Lung (tissue), 12 donors: ENCODE results near the gene NTNG2. TPM values are rescaled to one million over a fixed set of nuclear protein-coding genes. Genes with fewer than 3 reads are reported as not detected.

Experiments used
- ATAC-seq: fragments of 200-7000 bp; cut with Tn5 transposase; one replicate; pipeline ENCODE4 v1.9.1; 2020; ENCODE audit warnings: moderate number of reproducible peaks; ENCODE audit not compliant: insufficient read depth, low FRiP score
- DNase-seq, 3 donors: peaks; one replicate each; pipeline ENCODE4 v3.0.0-alpha.2; 2013 to 2017
- H3K27ac ChIP-seq, 2 donors: one replicate each; pipeline ENCODE4 v1.5.1; 2013; ENCODE audit warnings: mild to moderate bottlenecking in 2 of 2, moderate library complexity in 2 of 2, control low read depth in 1 of 2, inconsistent platforms in 1 of 2, low read depth in 1 of 2, low read length in 1 of 2
- H3K27me3 ChIP-seq, 3 donors: one replicate each; pipeline ENCODE4 v1.5.1; 2013; ENCODE audit warnings: low read length in 2 of 3; ENCODE audit not compliant: control insufficient read depth in 3 of 3, insufficient read depth in 3 of 3
- H3K36me3 ChIP-seq, 4 donors: one replicate each; pipeline ENCODE4 v1.5.1; 2013; ENCODE audit warnings: low read length in 4 of 4, mild to moderate bottlenecking in 1 of 4, moderate library complexity in 1 of 4; ENCODE audit not compliant: control insufficient read depth in 4 of 4, insufficient read depth in 4 of 4
- H3K4me1 ChIP-seq, 5 donors: one replicate each; pipeline ENCODE4 v1.5.1; 2013; ENCODE audit warnings: low read length in 5 of 5, mild to moderate bottlenecking in 2 of 5, moderate library complexity in 1 of 5; ENCODE audit not compliant: control insufficient read depth in 5 of 5, insufficient read depth in 5 of 5
- H3K4me3 ChIP-seq: one replicate; pipeline ENCODE4 v1.5.1; 2013; ENCODE audit warnings: mild to moderate bottlenecking, control low read depth, moderate library complexity
- H3K9ac ChIP-seq, 2 donors: one replicate each; pipeline ENCODE4 v1.5.1; 2013; ENCODE audit warnings: low read length in 2 of 2, control low read depth in 1 of 2; ENCODE audit not compliant: insufficient read depth in 1 of 2
- H3K9me3 ChIP-seq, 4 donors: one replicate each; pipeline ENCODE4 v1.5.1; 2013; ENCODE audit warnings: low read length in 3 of 4, mild to moderate bottlenecking in 1 of 4, moderate library complexity in 1 of 4; ENCODE audit not compliant: control insufficient read depth in 4 of 4, insufficient read depth in 3 of 4
- CTCF ChIP-seq: IDR thresholded peaks from 2 replicates; pipeline ENCODE4 v1.5.1; 2012; ENCODE audit warnings: mild to moderate bottlenecking; ENCODE audit errors: control extremely low read depth, extremely low read depth
- WGBS, 2 donors: extraction: QIAGEN DNeasy Blood & Tissue Kit; methylation state at CpG; one replicate each; pipeline ENCODE4 v1.1.7; 2013; 5-methylcytosine and 5-hydroxymethylcytosine counted together
- polyA plus RNA-seq, 2 donors: library from polyadenylated mRNA; stranded (reverse); fragments of 200-250 nt; gene quantifications; one replicate each; pipeline ENCODE4 v1.2.1, GENCODE V29; 2013
- total RNA-seq, 2 donors: library from RNA; depleted of rRNA in 1 of 2; stranded (reverse); fragments of >200 nt in 1 of 2; gene quantifications; one replicate each; pipeline ENCODE4 v1.2.1, GENCODE V29; 2014 to 2021
- donor health status: control.
- donor health status: control.
- donor health status: Bipolar disorder and iron deficiency.
- donor health status: healthy.
- donor health status: DM: yes; HTN: yes; CAD: no.

NTNG2 gene
- total and polyA plus RNA-seq, 4 donors: 2.2 to 4.4 (median 2.5) TPM

DNA sequence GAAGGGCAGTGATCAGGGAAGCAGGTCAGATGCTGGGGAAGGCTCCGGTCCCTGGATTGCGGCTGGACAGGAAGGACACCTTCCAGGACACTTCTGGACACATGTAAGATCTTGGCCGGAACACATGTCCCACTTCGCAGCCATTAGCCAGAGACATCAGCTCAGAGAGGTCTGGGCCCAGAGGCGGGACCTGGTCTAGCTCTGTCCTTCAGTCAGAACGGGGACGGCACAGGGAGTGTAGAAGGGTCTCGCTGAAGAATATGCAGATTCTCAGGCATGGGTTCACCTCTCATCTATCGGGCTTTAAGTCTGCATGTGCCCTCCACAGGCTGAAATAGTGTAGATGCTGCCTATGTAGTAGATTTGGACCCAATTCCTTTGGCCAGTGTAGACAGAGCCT lies 73.3 kb downstream of the NTNG2 start:
- H3K27me3 ChIP-seq: peaks cover 0 to 13% (median 0%) of the 10 kb centered on the region in 3 donors
- H3K9ac ChIP-seq: no peak overlapping the region
- DNase-seq (no peak), ATAC-seq (no peak)
- TF ChIP-seq CTCF: no peak
- H3K4me1 ChIP-seq: peaks cover 0 to under 1% (median 0%) of the 10 kb centered on the region in 5 donors
- no peak overlapping the region for H3K27ac ChIP-seq
- no peaks in the 10 kb centered on the region for H3K36me3 ChIP-seq
- no peak overlapping the region for H3K4me3 ChIP-seq
- WGBS, 2 donors: 83 to 87% methylated on average over 9 of the region's 9 CpGs
- H3K9me3 ChIP-seq: no peaks in the 10 kb centered on the region

DNA sequence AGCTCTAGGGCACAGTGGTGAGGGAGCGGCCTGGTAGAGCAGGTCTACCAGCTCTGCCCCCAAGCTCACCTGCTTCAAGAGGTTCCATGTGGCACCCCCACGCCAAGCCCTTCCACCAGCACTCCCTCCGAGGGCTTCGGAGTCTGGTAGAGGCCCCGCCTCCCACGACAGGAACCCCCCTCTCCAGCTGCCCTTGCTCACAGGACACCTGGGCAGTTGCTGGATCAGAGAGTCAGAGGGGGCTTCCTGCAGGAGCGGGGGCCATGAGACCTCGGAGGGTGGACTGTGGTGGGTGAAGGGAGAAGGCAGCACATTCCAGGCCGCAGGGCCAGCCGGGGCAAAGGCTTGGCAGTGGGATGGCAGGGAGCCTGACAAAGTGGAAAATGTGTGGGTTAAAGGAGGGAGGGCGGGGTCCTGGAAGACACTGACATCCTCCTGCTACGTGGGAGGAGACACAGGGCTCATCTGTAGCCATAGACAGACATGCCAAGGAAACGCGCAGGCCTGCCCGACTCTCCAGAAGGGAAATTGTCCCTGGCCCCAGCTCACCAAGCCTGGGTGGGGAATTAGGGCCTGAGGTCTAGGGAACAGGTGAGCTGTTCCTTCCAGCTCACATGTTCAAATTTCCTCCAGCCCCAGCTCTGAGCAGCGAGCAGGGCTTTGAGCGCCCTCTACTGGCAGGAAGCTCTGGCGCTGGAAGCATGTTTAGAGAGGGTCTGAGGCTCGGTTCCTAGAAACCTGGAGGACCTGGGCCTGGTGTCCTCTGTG lies 74.2 kb downstream of the NTNG2 start:
- 44% methylated on average over 18 to 19 of the region's 19 CpGs for WGBS, 2 donors
- H3K9me3 ChIP-seq: no peaks in the 10 kb centered on the region
- TF ChIP-seq CTCF: peak; percentile 94
- H3K36me3 ChIP-seq: no peaks in the 10 kb centered on the region
- peaks cover 0 to 13% (median 0%) of the 10 kb centered on the region in 3 donors for H3K27me3 ChIP-seq
- H3K9ac ChIP-seq: no peak overlapping the region
- ATAC-seq (no peak), DNase-seq (peak; percentile 70 to 77 (median 75))
- no peak overlapping the region for H3K4me3 ChIP-seq
- peaks cover 0 to 6% (median 5%) of the 10 kb centered on the region in 5 donors for H3K4me1 ChIP-seq
- no peak overlapping the region for H3K27ac ChIP-seq

GRCh38 chr9:132236662-132237311 lies 74.9 kb downstream of the NTNG2 start:
- peaks cover 0 to 13% (median 0%) of the 10 kb centered on the region in 3 donors for H3K27me3 ChIP-seq
- 45 to 63% methylated on average over 18 of the region's 18 CpGs for WGBS, 2 donors
- H3K27ac ChIP-seq: no peak overlapping the region
- no peak overlapping the region for H3K4me3 ChIP-seq
- DNase-seq (no peak), ATAC-seq (no peak)
- H3K36me3 ChIP-seq: no peaks in the 10 kb centered on the region
- H3K9me3 ChIP-seq: no peaks in the 10 kb centered on the region
- H3K4me1 ChIP-seq: peaks cover 0 to 10% (median 5%) of the 10 kb centered on the region in 5 donors
- no peak overlapping the region for H3K9ac ChIP-seq
- TF ChIP-seq CTCF: no peak
